Activated naive CD8-positive, alpha-beta T cell (primary cell): ENCODE results near the gene ASCC1.

Experiments used
- H3K27ac Mint-ChIP-seq: one replicate; pipeline ENCODE4 v1.8.0; 2021; ENCODE audit warnings: mixed read lengths
- H3K27me3 Mint-ChIP-seq: one replicate; pipeline ENCODE4 v1.8.0; 2021; ENCODE audit warnings: mixed read lengths
- H3K36me3 Mint-ChIP-seq: one replicate; pipeline ENCODE4 v1.8.0; 2021; ENCODE audit warnings: mixed read lengths
- H3K4me1 Mint-ChIP-seq: one replicate; pipeline ENCODE4 v1.8.0; 2021; ENCODE audit warnings: low read depth, mixed read lengths
- H3K4me3 Mint-ChIP-seq: one replicate; pipeline ENCODE4 v1.8.0; 2021; ENCODE audit warnings: mild to moderate bottlenecking, mixed read lengths
- H3K9me3 Mint-ChIP-seq: one replicate; pipeline ENCODE4 v1.8.0; 2021; ENCODE audit warnings: low read depth, mixed read lengths

The ASCC1 gene, protein sequence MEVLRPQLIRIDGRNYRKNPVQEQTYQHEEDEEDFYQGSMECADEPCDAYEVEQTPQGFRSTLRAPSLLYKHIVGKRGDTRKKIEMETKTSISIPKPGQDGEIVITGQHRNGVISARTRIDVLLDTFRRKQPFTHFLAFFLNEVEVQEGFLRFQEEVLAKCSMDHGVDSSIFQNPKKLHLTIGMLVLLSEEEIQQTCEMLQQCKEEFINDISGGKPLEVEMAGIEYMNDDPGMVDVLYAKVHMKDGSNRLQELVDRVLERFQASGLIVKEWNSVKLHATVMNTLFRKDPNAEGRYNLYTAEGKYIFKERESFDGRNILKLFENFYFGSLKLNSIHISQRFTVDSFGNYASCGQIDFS

DNA sequence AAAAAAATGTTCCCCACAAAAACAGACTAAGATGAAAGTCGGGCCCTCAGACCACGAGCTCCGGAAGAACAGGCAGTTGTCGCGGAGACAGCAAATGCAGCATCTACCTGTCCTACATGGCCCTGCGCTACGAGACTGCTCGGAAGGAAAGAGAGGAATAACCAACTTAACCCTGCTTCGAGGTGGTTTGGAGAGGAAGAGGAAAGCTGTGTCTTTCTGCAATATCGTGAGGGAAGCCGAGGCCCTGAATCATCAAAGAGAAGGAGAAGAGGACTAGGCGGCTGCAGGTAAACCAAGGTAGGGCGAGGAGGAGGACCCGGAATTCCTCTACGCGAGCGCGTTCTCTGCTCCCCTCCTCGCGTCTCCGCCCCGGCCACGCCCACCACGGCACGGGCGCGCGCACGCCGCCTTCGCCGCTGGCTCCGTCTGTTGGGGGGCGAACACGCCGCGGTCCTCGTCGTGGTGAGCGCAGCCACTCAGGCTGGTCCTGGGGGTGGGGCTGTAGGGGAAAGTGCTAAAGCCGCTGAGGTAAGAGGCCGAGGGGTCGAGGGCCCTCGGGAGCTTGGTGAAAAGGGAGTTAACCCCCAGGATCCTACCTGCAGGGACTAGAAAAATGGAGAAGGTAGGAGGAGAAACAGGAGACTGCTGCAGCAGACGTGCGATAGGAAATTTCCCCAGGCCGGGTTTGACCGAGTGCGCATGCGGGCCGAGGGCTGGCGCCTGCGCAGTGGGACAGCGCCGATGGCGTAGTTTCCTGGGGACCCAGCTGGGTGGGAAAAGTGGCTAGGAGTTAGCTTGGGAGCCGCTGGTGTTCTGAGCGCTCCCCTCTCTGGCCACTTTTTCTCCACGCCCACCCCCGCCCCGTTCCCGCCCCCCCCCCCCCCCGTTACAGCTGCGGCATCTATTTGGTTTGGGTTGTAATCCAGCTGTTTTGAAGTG, at the start of gene ASCC1, which contains the start of gene ANAPC16:
TSS of gene ASCC1 (minus strand) at position 666 of the 939 bp plus-strand sequence. CDS start 2,978 bp downstream, outside the sequence.
TSS of gene ANAPC16 (plus strand) at position 402 of the 939 bp plus-strand sequence. CDS start 7,903 bp downstream, outside the sequence.
- Mint-ChIP-seq H3K36me3 (peaks cover under 1% of the 10 kb centered on the region), H3K4me3 (peak within 1 kb of the TSS; percentile 100), H3K4me1 (peaks cover 56% of the 10 kb centered on the region), H3K27me3 (no peaks in the 10 kb centered on the region), H3K9me3 (no peaks in the 10 kb centered on the region), H3K27ac (peak within 1 kb of the TSS; percentile 99)

DNA sequence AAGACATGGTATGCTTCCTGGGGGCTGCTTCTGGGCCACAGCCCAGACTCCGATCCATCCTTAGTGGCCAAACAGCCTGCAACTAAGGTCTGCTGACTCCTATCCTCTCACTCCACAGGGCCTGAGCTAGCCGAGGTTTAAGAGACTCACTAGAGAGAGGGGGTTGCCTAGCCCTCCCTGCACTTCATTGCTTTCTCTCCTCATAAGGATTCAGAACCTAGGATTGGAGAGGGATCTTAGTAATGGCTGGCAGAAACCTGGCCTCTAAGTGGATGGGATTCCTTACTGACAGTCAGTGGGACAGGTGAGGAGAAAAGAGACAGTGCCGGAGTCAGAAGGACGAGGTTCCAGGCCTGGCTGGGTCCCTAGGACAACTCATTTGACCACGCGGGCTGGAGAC, 49.4 kb upstream of the ASCC1 start:
- Mint-ChIP-seq H3K9me3 (no peaks in the 10 kb centered on the region), H3K27me3 (no peaks in the 10 kb centered on the region), H3K36me3 (no peaks in the 10 kb centered on the region), H3K4me1 (peaks cover 36% of the 10 kb centered on the region), H3K4me3 (no peak overlapping the region), H3K27ac (no peak overlapping the region)

- Mint-ChIP-seq H3K4me1 (peaks cover 42% of the 10 kb centered on the region), H3K36me3 (no peaks in the 10 kb centered on the region), H3K4me3 (no peak overlapping the region), H3K9me3 (no peaks in the 10 kb centered on the region), H3K27me3 (no peaks in the 10 kb centered on the region), H3K27ac (no peak overlapping the region)
Measured at GRCh38 chr10:72264536-72264935, 48.5 kb upstream of the ASCC1 start.

DNA sequence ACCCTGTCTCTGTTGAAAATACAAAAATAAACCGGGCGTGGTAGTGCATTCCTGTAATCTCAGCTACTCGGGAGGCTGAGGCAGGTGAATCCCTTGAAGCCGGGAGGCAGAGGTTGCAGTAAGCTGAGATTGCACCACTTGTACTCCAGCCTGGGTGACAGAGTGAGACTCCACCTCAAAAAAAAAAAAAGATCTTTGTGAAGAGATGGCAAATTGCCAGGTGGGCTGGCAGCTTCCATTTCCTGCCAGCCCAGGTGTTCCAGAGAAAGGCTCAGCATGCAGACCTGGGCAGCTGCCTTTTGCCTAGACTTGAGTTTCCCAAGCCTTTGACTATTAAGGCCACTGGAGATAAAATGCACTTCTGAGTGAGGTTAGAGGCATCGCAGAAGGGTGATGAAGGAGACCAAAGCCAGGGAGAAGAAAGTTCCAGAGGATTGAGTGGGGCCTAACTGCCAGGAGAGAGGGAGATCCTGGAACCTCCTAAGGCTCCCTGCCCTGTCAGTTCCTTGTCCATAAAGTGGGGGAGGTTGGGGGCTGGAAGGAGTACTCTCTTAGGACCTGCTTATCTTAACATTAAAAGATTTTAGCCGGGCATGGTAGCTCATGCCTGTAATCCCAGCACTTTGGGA, 47.7 kb upstream of the ASCC1 start:
- Mint-ChIP-seq H3K36me3 (no peaks in the 10 kb centered on the region), H3K9me3 (no peaks in the 10 kb centered on the region), H3K4me1 (peaks cover 49% of the 10 kb centered on the region), H3K27me3 (no peaks in the 10 kb centered on the region), H3K27ac (peak overlapping the region; percentile 78), H3K4me3 (peak overlapping the region; percentile 42)

DNA sequence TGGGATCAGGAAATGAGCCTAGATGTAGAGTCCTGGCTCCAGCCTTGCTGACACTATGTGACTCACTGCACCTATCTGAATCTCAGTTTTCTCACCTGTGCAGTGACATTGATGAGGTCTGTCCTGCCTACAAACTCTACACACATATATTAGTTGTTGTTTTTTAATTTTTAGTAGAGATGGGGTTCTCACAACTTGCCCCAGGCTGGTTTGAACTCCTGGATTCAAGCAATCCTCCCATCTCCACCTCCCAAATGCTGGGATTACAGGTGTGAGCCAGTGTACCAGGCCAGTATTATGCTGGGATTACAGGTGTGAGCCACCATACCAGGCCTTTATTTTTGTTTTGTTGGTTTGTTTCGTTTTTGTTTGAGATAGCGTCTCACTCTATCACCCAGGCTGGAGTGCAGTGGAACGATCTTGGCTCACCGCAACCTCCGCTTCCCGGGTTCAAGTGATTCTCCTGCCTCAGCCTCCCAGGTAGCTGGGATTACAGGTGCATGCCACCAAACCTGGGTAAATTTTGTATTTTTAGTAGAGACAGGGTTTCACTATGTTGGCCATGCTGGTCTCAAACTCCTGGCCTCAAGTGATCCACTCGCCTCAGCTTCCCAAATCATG, 45.8 kb upstream of the ASCC1 start:
- Mint-ChIP-seq H3K4me3 (peak overlapping the region; percentile 87), H3K27ac (peak overlapping the region; percentile 94), H3K36me3 (no peaks in the 10 kb centered on the region), H3K4me1 (peaks cover 60% of the 10 kb centered on the region), H3K9me3 (no peaks in the 10 kb centered on the region), H3K27me3 (no peaks in the 10 kb centered on the region)

DNA sequence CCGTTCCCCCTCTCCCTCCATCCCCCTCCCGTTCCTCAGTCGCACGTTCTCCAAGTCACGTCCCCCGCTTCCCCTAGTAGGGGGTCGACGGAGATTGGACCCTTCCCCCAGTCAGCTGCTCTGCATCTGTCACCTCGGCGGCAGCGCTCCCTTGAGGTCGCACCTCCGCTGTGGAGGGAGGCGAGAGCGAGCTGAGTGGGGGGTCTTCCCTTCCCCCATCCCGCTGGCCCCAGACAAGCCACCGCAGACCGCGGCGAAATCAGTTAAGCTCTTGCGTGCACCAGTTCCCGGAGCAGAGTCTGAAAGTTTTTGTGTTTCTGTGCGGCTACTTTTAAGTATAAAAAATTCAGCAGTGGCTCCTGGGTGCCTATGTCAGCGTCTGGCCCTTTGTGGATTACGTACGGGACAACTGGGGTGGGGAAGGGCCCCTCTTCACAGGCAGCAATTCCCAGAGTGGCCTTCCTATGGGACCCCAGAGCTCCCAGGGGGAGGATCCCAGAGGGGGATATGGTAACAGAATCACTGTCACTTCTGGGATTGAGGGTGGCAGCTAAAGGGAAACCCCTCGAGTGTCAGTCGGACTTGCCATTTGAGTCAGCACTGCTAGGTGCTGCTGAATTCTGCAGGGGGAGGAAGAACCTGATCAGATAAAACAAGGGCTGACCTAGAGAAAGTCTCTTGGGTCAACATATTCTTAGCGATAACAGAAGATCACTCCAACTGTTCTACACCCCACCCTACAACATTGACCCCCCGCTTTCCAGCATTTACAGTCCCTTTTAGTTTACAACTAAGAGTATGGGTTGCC, 45.1 kb upstream of the ASCC1 start:
- peak overlapping the region; percentile 94 for H3K27ac Mint-ChIP-seq
- H3K9me3 Mint-ChIP-seq = no peaks in the 10 kb centered on the region
- H3K4me3 Mint-ChIP-seq = peak overlapping the region; percentile 87
- H3K36me3 Mint-ChIP-seq = no peaks in the 10 kb centered on the region
- no peaks in the 10 kb centered on the region for H3K27me3 Mint-ChIP-seq
- peaks cover 63% of the 10 kb centered on the region for H3K4me1 Mint-ChIP-seq

DNA sequence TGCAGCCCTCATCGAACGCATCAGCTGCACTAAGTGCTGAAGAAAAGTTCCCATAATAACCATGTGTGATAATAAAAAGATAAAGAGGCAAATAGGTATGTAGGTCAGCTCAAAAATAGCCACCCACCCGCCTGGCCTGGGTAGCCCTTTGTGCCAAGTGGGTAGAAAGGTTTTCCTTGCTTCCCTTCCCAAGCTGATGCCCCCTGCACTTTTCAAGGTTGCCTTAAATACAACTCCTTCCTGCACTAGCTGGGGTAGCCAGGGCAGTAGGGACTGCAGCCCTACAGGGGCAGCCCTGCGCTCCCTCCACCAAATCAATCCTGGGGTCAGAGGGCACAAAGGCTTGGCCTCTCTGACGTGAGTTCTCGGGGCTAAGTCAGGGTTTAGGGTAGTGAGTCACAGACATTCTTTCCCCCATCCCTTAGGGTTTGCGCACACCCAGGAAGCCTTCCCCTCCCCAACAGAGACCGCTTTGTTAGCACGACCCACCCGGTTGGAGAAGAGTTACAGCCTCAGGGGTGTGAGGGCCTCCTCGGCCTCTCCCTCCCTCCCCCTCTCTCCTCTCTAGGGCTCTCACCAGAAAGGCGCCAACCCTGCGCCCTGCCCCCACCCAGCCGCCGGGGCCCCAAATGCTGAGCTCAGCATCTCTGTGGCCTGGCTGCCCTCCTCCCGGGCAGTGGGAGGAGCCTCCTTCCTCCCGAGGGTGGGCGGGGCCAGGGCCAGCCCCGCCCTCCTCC, 44.3 kb upstream of the ASCC1 start:
- no peaks in the 10 kb centered on the region for H3K9me3 Mint-ChIP-seq
- peak overlapping the region; percentile 87 for H3K4me3 Mint-ChIP-seq
- H3K27ac Mint-ChIP-seq = peak overlapping the region; percentile 90
- no peaks in the 10 kb centered on the region for H3K36me3 Mint-ChIP-seq
- no peaks in the 10 kb centered on the region for H3K27me3 Mint-ChIP-seq
- H3K4me1 Mint-ChIP-seq = peaks cover 67% of the 10 kb centered on the region

DNA sequence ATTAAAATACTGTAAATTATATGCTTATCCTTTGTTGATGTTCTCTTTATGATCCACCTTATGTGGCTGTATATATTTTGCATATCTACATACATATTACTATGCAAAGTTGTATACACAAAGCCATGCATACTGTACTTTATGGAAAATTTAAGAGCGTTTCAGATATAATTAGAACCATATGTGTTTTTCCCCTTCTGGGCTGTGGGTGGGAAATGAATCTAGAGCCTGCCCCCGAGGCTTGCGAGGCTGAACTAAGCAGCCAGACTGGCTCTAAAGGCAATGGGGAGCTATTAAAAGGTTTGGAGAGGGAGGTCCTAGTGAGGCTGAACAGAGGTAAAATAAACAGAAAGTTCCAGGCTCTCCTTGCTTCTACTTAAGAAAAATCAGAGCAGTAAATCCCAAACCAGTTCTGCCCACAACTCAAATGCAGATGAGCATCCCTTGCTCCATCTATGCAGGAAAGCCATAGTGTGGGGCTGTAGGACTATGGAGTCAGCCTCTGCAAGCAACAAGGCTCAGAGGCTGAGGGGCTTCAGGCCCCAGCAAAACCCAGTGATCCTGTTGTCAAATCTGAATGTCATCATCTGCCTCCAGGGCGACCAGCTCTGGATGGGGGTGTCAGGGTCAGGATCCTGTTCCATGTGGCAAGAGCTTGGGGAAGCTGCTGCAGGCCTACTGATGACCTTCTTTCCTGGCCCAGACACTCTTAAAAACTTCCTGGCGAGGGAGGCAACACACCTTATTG, 43.6 kb upstream of the ASCC1 start:
- Mint-ChIP-seq H3K4me1 (peaks cover 72% of the 10 kb centered on the region), H3K36me3 (no peaks in the 10 kb centered on the region), H3K9me3 (no peaks in the 10 kb centered on the region), H3K4me3 (peak overlapping the region; percentile 87), H3K27ac (peak overlapping the region; percentile 90), H3K27me3 (no peaks in the 10 kb centered on the region)

- Mint-ChIP-seq H3K36me3 (no peaks in the 10 kb centered on the region), H3K27me3 (no peaks in the 10 kb centered on the region), H3K4me3 (no peak overlapping the region), H3K27ac (peak overlapping the region; percentile 70), H3K4me1 (peaks cover 69% of the 10 kb centered on the region), H3K9me3 (no peaks in the 10 kb centered on the region)
Measured at GRCh38 chr10:72258617-72259016, 42.5 kb upstream of the ASCC1 start.

DNA sequence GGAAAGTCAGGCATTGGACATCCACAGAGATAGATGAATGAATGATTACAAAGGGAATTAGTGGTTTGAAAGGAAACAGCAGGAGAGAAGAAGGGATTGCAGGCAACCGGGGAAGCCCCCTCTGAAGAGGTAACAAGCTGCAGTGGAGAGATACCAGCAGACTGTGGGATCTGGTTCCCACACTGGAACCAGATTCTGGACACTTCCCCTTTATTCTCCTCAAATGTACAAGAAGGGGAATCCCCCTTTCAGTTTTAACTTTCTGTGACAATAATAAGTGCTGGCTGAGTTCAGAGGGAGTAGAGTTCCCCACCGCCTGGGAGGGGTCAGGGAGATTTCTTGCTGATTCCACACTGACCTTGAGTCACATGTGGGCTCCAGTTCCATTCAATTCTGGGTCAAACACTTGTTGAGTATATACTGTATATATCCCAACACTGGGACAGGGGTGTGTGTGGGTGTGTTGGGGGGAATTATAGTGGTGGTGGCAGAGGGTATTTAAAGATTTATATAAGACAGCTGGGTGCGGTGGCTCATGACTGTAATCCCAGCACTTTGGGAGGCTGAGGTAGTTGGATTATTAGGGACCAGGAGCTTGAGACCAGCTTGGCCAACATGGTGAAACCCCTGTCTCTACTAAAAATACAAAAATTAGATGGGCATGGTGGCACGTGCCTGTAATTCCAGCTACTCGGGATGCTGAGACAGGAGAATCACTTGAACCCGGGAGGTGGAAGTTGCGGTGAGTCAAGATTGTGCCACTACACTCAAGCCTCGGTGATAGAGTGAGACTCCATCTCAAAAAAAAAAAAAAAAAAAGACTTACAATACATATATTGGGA, 41.2 kb upstream of the ASCC1 start:
- peak overlapping the region; percentile 2 for H3K4me3 Mint-ChIP-seq
- no peaks in the 10 kb centered on the region for H3K9me3 Mint-ChIP-seq
- peaks cover 77% of the 10 kb centered on the region for H3K4me1 Mint-ChIP-seq
- H3K27me3 Mint-ChIP-seq = no peaks in the 10 kb centered on the region
- H3K27ac Mint-ChIP-seq = peak overlapping the region; percentile 11
- no peaks in the 10 kb centered on the region for H3K36me3 Mint-ChIP-seq

GRCh38 chr10:72255977-72256729, 40.1 kb upstream of the ASCC1 start:
- peaks cover 78% of the 10 kb centered on the region for H3K4me1 Mint-ChIP-seq
- H3K27me3 Mint-ChIP-seq = no peaks in the 10 kb centered on the region
- no peaks in the 10 kb centered on the region for H3K36me3 Mint-ChIP-seq
- H3K27ac Mint-ChIP-seq = peak overlapping the region; percentile 51
- H3K9me3 Mint-ChIP-seq = no peaks in the 10 kb centered on the region
- peak overlapping the region; percentile 32 for H3K4me3 Mint-ChIP-seq
